GM12872 (cell line): ENCODE measurements around the gene TAB2.

Source experiments
- CTCF ChIP-seq: IDR thresholded peaks from 3 replicates; pipeline ENCODE4 v1.5.1; 2011; ENCODE audit warnings: low read depth, mild to moderate bottlenecking, low read length, moderate library complexity; ENCODE audit not compliant: insufficient read depth

Gene TAB2

GRCh38 chr6:149403534-149403933, 86.0 kb downstream of the TAB2 start:
- no peak for TF ChIP-seq CTCF

GRCh38 chr6:149405823-149406765, 88.6 kb downstream of the TAB2 start:
- no peak for TF ChIP-seq CTCF

GRCh38 chr6:149409617-149410016, 92.1 kb downstream of the TAB2 start:
- TF ChIP-seq CTCF = no peak

GRCh38 chr6:149410557-149410956, 93.0 kb downstream of the TAB2 start:
- TF ChIP-seq CTCF = no peak

- no peak for TF ChIP-seq CTCF
These were observed 96.5 kb downstream of the TAB2 start for GRCh38 chr6:149414009-149414408.

GRCh38 chr6:149414821-149415220, 97.3 kb downstream of the TAB2 start:
- TF ChIP-seq CTCF = no peak

- TF ChIP-seq CTCF = no peak
These were observed 102.3 kb downstream of the TAB2 start for GRCh38 chr6:149419696-149420404.
